Activated CD4-positive, alpha-beta T cell treated with anti-CD3 and anti-CD28 coated beads, Interleukin-2, amount 50 U/mL, for 16 hours (primary cell): ENCODE measurements around the gene ZNF789.
A peak's percentile ranks its signal among the peaks of the same experiment; 100 is the strongest.
"Not testable (repeated sequence)": the region's sequence is repeated elsewhere in the genome, so short reads cannot be mapped to it uniquely, and the experiment has no call there.

Experiments
- DNase-seq: peaks from one replicate; pipeline ENCODE4 v3.0.0-alpha.2; 2020

Gene ZNF789

GRCh38 chr7:99472561-99473314, at the start of gene ZNF789:
Gene ZNF789, plus strand, starts transcription at chr7:99472890. Its CDS starts 3,567 bp downstream, at chr7:99476457.
- DNase-seq, result peak; percentile 98

DNA sequence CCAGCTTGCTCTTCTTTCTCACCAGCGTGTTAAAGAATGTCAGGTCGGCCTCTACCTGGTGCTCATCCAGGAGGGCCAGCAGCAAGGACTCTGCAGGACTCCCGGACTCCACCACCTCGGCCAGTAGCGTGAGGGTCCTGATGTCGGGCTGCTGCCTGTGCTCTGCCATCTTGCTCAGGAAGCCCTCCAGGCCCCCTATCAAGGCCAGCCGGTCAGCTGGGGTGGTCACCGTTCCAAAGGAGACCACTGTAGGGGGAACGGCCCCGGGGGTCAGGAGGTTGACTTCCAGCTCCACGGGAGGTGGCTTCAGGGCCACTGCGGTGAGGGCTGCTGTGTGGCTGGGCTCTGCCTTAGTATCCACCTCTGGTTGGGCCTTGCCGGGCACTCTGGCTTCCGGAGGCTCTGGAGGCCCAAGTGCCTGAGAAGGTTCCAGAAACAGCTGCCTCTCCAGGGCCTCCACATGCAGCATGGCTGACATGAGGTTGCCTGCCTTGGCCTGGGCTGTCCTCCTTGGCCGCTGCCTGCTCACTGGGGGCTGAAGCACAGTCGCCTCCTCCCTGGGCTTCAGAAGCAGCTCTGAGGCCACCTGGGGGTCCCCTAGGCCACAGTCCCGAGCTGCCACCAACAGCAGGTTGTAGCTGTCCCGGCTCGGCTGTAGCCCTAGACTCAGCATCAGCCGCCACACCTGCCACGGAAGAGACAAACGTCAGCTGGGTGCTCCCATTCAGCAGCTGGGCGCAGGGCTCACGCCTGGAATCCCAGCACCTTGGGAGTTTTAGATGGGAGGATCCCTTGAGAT, 47.6 kb upstream of the ZNF789 start:
- no peak for DNase-seq

DNA sequence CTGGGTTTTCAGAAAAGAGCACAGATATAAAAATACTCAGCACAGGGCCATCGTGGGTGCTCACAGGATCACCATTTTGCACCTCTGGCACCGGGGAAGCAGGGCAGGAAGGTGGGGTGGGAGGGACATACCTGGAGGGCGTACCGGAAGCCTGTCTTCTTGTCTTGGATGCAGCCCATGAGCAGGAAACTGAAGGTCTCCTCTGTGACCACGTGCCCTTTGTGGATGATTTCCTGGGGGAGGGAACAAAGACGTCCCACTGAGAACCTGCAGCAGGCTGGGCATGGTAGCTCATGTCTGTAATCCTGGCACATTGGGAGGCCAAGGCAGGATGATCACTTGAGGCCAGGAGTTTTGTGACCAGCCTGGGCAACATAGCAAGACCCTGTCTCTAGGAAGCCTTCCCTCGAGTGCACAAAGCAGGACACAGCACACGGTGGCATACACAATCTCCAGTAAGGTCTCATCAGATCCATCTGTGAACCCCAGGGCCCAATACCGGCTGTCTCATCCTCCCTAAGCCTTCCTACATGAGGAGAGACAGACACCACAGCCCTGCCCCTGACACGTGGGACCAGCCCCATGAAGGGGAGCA, 43.6 kb upstream of the ZNF789 start:
- DNase-seq, result no peak

- DNase-seq, result no peak
Measured at GRCh38 chr7:99429756-99430155, 42.9 kb upstream of the ZNF789 start.

DNA sequence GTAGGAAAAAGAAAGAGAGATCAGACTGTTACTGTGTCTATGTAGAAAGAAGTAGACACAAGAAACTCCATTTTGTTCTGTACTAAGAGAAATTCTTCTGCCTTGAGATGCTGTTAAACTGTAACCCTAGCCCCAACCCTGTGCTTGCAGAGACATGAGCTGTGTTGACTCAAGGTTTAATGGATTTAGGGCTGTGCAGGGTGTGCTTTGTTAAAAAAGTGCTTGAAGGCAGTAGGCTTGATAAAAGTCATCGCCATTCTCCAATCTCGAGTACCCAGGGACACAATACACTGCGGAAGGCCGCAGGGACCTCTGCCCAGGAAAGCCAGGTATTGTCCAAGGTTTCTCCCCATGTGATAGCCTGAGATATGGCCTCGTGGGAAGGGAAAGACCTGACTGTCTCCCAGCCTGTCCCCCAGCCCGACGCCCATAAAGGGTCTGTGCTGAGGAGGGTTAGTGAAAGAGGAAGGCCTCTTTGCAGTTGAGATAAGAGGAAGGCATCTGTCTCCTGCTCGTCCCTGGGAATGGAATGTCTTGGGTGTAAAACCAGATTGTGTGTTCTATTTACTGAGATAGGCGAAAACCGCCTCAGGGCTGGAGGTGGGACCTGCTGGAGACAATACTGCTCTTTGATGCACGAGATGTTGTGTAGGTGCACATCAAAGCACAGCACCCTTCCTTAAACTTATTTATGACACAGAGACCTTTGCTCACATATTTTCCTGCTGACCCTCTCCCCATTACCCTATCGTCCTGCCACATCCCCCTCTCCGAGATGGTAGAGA, 40.7 kb upstream of the ZNF789 start:
- not testable (repeated sequence) for DNase-seq

DNA sequence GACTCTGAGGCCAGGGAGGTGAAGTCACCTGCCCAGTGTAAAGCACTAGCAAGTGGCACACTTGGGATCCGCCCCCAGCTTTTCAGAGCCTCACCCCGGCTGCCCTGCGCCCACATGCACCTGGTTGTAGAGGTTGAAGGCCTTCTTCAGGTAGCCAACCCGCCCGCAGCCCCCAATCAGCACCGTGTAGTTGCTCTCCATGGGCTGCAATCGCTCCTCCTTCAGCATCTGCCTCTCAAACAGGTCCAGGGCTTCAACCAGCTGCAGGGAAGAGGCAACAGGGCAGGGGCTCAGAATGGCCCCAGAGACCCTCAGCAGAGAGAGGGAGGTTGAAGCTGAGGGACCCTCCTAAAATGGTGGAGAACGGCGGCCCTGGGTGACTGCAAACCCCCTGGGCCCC, 39.5 kb upstream of the ZNF789 start:
- no peak for DNase-seq

DNA sequence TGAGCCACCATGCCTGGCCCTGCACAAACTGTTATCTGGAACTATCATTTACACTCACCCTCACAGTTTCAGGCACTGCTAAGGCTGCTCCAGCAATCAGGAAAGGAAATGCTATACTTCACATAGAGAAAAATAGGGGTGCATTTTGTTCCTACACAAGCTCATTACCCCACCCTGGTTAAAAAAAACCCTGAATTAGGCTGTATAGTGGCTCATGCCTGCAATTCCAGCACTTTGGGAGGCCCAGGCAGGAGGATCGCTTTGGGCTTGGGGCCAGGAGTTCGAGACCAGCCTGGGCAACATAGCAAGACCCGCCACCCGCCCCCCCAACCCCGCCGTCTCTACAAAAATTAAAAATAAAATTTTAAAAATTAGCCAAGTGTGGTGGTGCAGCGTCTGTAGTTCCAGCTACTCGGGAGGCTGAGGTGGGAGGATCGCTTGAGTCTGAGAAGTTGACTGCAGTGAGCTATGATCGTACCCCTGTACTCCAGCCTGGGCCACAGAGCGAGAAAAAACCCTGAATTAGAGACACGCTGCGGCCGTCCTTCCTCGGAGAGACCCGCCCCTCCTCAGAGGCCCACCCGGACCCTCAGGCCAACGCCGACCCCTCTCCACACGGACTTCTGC, 34.6 kb upstream of the ZNF789 start:
- no peak for DNase-seq

DNA sequence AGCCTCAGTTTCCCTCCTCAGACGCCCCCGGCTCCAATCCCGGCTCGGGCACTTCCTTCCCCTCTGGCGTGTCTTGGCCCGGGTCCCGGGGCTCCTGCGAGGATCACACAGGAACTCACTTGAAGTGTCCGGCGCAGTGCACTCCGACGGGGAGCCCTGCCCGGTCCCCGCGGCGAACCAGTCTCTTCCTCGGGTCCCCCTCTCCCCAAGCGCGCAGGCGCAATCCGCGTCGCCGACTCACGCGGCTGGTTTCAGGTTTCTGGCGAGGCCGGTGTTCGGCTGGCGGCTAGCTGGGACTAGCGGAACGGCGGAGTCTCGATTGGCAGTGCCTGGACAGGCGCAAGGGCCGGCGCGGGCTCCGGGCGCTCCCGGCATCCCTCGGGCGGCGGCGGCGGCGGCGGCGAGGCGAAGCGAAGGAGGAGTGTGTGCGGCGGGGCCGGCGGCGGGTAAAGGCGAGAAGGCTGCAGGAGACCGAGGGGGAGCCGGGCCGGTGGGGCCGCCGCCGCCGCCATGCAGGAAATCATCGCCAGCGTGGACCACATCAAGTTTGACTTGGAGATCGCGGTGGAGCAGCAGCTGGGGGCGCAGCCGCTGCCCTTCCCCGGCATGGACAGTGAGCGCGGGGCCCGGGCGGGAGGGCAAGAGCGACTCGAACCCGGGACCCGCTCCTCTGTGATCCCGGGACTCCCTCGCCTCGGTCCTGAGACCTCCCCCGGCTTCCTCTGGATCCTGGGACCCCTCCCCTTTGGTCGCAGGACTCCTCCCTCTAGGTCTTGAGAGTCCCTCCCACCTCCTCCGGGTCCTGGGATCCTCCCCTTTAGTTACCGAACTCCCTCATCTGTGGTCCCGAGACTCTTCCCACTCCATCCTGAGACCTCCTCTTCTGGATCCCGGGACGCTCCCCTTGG, 33.9 kb upstream of the ZNF789 start, which contains the start of the genes CPSF4 and PTCD1:
Gene CPSF4 (plus strand): TSS at position 371 of the 908 bp plus-strand sequence. CDS start 140 bp downstream, at position 511.
Gene PTCD1 (minus strand): TSS at position 226 of the 908 bp plus-strand sequence. CDS start 3,556 bp downstream, outside the sequence.
- DNase-seq, result peak; percentile 97

DNA sequence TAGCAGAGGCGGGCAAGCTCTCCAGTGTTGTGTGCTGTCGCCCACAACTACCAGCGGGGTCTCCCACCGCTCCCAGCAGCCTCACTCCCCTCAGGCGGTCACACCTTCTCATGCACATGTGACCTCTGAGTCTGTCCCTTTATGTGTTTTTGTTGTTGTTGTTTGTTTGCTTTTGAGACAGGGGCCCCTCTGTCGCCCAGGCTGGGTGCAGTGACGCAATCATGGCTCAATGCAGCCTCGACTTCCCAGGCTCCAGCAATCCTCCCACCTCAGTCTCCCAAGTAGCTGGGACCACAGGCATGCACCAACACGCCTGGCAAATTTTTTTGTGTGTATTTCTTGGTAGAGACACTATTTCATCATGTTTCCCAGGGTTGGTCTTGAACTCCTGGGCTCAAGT, 32.5 kb upstream of the ZNF789 start:
- DNase-seq, result no peak

- no peak for DNase-seq
Measured at GRCh38 chr7:99446096-99446495, 26.6 kb upstream of the ZNF789 start.

DNA sequence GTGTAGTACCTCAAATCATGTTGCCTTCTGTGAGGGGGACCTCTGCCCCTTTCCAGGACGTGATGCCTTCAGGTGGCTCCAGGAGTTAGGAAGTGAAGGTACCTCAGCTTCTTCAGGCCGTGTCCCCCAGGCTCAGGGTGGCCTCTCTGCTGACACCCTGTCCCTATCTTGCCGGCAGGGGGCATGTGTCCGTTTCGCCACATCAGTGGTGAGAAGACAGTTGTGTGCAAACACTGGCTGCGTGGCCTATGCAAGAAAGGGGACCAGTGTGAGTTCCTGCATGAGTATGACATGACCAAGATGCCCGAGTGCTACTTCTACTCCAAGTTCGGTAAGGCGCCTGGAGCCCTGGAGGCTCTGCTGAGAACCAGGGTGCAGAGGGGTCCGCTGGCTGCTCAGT, 24.7 kb upstream of the ZNF789 start:
- DNase-seq, result no peak

DNA sequence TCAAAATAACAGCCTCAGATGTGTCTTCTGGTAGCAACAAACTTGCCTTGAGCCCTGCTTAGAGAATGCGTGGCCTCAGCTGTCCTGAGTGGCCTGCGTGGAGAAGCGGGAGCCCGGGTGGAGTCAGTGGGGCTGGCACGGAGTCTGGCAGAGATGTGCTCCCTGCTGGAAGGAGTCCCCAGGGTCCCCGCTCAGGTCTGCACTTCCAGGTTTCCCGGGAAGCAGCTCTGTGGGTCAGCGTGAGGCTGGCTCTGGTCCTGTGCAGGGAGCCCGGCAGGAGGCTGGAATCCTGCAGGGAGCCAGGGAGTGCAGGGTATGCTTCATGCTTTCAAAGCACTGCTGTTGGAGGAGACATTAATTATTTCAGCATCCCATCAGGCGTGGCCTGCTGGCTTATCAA, 23.8 kb upstream of the ZNF789 start:
- no peak for DNase-seq

GRCh38 chr7:99449326-99449725, 23.4 kb upstream of the ZNF789 start:
- DNase-seq, result no peak

GRCh38 chr7:99451936-99452335, 20.8 kb upstream of the ZNF789 start:
- DNase-seq, result no peak

GRCh38 chr7:99452541-99452940, 20.1 kb upstream of the ZNF789 start:
- DNase-seq, result no peak

DNA sequence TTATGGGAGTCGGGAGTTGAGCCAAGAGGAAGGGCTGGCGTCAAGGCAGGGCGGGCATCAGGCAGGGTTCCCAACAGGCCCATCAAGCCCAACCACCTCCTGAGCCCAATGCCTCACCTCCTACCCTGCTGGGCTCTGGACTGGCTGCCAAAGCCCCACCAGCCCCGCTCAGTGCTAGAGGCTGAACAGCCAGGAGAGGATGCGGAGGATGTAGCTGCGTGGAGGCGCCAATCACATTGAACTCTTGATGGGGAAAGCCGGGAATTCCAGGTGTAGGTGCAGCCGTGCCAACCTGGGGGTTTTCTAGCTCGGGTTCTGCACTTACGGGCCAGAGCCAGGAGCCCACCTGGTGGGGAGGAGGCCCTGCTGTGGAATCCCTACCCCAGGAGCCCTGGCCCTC, 19.6 kb upstream of the ZNF789 start:
- no peak for DNase-seq

DNA sequence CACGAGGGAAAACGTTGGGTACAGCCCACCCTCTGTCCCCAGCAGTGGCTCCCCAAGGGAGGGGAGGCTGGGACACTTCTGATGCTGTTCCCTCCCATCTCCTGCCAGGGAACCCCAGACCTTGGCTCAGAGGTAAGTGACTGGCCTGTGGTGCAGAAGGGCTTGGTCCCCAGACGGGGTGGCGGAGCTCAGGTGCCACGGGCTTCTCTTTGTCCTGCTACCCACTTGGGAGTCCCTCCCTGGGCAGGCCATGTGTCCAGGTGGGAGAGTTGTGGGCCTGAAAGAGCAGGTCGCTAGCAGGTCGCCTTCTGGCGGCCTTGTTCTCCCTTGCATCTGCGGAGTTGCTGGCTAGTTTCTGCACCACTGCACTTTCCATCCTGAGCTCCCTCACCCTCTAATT, 16.8 kb upstream of the ZNF789 start:
- DNase-seq, result no peak

- DNase-seq, result no peak
Measured at GRCh38 chr7:99456288-99456687, 16.4 kb upstream of the ZNF789 start.

DNA sequence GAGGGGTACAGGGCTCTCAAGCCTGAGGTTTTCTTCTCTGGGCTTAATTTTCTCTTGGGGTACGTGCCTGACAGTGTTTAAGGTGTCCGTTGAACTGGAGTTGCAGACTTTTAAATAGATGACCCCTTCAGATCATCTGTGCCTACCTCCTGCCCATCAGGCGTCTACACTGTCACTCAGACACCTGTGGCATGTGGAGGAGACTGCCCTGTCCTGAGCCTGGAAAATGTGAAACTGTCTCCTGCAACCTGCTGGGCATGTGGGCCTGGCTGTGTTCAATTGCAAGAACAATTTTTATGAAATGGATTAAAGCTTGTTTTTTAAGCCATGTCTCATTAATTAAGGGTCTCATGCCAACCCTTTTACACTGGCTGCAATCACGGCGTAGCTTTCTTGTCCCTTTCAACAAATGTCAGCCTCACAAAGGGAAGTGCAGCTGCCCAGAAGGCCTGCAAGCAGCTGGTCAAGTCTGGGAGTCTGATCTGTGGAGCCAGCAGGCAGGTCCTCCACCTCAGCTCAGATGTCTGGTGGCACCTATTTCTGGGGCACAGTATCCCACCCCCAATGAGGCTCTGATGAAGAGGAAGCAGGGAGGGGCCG, 15.5 kb upstream of the ZNF789 start:
- no peak for DNase-seq

DNA sequence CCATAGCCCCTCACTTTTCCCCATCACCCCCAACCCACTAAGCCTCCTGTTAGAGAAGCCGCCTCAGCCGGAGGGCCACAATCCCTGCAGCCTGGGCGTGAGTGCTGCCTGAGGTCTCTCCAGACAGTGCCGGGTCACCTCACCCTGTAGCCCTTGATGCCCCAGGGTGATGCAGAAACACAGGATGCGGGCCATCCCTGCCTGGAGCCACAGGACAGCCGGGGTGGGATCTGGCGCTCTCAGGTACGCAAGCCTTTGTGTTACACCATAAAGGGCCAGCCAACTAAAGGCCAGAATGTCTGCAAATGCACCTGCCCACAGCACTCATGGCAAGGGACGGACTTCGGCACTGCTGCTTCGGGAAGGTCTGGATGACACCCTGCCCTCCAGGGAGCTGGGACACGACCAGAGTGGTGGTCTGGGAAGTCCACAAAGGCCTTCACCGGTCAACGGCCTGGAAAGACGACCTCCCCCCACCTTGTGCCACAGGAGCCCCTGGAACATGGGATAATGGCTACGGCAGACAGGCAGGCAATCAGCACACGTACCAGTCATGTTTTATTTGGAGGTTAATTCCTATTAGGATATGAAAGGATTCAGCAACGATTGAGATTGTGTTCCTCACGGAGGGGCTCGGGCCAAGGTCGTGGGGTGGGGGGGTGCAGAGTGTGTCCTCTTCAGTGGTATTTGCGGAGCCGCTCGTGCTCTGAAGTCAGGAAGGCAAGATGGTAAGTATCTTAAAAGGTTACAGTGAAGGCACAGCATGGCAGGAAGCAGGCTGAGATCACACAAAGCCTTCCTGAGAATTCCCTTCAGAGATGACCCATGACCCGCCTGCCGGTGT, 14.8 kb upstream of the ZNF789 start:
- no peak for DNase-seq
